ENCODE measurements around the gene ADGRB3. TPM values are rescaled to one million over a fixed set of nuclear protein-coding genes. Genes with fewer than 3 reads are reported as not detected.
"Not testable (repeated sequence)": the region's sequence is repeated elsewhere in the genome, so short reads cannot be mapped to it uniquely, and the experiment has no call there.

The ADGRB3 gene
- polyA plus RNA-seq, 1 donor = 5.9 TPM

DNA sequence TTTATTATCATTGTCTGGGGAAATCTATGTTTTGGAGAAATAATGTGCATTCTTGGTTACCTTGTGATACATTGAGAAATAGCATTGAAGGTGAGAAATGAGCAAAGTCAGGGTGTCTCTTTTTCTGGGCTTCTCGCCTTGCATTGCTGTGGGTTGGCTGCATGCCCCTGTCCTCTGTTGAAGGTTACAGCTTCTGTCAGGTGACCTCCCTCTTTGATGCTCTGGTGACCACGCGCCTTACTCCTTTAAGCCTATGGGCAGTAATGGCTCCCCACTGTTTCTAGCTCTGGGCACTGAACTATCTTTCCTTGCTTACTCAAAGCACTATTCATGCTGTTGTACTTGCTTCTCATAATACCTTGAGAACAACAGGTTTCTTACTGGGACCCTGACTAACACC, 14.6 kb downstream of the ADGRB3 start:
- DNase-seq = no peak

DNA sequence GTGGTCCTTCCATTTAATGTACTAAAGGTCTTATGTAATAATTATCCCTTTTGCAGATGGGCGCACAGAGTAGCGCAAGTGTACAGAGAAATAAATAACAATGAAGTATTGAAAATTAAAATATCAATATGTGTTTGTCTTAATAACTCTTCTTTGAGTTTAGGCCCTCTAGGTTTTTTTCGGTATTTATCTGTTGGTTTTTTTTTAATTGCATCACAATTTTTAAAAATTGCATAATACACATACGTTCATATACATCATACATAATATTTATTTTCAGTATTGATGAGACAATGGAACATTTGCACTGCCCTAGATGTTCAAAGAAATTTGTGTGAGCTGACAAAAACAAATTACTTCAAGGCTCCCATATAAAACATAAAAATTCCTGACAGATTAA, 15.1 kb downstream of the ADGRB3 start:
- DNase-seq = no peak

DNA sequence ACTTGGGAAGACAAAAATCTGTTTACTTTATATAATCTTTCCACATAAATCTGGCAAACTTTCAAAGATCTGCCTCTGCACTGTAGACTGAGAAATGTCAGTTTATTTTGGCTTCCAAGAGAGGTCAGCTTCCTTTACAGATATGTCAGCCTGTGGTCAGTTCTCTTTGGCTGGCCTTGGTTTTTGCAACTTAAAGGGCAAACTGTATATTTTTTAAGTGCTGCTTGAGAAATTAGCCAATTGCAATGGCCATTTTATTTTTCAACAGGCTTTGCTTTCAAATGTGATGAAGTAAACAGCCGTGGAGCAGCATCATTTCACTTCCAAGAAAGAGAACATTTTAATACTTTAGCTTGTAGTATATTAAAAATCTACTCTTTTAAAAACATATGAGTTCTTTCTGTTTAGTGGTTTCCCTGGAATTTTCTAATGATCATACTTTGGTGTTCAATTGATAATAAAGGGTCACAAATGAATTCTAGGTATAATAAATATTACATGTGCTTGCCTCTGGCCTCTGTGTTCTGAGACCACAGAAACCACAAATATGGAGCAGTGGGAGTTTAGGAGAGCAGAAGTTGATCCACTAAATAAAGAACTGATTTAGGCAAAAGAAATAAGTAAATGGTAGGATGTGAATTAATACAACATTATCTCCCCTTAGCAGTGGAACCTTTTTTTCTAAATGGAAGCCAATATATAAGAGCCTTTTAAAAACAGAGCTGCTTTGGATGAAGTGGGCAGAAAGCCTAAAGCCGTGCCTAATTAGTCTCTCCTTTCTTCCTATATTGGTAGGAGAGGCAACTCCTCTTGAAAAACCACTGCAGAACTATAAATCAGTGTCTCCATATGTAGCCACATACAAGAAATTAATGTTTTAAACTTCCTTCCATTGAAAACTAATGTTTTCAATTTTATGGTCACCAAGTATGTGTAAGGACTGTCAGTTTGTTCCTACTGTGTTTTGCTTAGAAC, 16.2 kb downstream of the ADGRB3 start:
- DNase-seq = no peak

DNA sequence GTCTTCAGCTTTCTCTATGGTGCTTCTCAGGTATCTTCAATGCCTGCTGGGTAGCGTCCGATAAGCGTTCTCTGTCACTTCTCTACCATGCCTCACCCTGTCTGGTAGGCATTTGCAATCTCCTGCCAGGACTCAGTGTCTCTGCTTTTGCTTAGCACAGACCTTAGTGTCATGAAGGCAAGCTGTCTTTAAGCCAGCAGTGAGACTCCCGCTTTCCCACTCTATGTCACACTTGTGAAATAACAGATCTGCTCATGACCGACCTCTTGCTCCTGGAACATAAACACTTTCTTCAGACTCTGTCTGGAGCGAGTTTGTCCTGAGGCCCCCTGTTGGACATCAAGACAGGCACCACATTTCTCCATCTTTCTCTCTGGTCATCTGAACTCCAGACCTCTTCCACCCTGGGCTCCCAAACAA, 17.0 kb downstream of the ADGRB3 start:
- DNase-seq = no peak

DNA sequence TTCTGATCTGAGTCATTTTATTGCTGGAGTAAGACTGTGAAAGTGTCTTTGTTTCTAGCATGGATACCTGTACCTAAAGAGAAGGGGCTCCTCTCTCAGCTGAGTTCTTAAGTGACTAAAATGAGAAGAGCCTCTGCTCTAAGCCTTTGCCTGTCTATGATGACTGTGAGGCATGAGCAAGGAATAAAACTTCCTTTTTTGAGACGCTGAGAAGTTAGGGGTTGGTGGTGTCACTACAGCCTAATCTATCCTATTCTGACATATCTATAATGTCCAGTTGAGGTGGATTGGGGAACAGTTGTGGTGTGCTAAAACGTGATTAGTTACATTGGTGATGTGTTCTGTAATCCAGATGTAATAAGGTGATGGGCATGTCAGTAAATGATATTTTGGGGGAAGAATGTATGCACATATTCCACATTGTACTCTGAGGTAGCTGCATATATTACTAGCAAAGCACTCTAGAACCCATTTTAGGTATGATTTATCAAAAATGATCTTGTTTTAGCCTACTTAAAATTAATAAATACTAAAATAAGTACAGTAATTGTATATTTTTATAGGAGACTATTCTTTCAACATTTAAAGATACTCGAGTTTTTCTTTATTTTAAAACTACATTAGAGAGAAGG, 18.1 kb downstream of the ADGRB3 start:
- no peak for DNase-seq

DNA sequence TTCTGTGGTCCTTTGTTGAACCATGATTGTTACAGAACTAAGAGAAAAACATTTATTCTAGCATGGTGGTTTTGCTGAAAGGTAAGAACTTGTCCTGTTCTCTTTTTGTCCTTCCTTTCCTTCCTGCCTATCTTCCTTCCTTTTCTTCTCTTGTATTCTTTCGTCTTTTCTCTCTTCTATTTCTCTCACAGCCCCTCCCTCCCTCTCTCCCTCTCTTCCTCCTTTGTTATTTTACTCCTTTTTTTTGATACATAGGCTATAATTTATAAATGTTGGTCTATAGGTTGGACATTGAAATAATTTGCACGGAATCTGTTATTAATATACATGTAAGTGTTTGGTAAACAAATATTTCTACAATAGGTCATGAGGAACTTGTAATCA, 18.6 kb downstream of the ADGRB3 start:
- DNase-seq = no peak

DNA sequence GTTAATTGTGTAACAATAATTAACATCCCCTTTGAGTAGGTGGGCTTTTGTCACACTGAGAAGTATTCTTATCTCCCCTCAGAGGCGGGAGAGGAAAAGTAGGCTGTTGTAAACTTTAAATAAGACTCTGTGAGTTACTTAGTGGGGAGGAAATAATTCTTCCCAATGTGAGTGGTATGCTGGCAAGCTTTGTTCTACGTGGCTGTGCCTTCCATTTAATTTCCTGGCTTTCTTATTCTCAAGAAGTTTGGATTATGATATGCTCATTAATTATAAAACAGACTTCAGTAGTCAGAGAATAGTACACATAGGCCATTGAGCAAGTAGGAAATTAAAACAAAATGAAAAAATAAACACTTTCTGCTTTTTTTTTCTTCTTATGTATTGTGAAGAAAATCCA, 19.1 kb downstream of the ADGRB3 start:
- DNase-seq = no peak

DNA sequence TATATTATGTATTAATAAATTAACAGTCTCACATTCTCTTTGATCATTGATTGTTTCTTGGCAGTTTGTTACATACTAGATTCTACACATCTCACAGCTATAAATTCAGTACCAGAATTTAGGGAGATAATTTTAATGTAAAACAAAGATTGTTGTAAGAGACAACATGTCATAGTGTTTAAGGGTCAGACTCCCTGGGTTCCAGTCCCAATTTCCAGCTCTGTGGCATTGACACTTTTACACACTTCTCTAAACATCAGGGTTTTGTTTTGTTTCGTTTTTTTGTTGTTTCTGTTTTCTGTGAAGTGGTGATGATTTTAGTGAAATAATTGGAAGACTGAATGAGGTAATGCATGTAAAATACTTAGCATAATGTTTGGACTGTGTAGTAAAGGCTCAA, 19.9 kb downstream of the ADGRB3 start:
- DNase-seq = no peak

DNA sequence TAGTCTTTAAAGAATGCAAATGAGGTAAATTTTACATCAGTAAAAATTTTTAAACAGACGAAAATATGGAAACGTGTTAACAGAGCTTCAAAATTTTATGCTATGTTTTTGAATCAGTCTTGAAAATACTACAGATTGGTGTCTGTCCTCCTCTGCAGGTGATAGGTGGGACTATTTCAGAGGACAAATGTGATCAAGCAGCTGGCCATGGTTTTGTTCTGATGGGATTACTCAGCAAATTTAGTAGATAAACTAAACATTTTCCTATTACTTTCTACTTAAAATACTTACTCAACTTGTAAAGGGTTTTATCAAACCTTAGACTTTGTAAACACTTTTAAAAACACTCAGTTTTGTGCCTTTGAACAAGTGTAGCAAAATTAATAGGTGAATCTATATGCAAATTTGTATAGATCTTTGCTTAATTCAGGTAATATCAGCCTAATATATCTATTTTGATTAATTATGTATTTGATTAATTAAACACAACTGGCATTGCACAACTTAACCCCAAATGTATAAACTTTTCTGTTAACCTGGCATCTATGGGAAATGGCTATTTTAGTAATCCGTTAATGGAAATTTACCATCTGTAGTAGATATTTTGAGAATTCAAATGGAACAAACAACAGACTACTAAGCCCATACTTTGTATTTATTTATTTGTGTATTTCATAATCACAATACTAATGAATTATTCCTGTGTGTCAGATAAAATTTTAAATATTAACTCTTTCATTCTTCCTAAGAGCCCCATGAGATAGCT, 22.5 kb downstream of the ADGRB3 start:
- DNase-seq = no peak

DNA sequence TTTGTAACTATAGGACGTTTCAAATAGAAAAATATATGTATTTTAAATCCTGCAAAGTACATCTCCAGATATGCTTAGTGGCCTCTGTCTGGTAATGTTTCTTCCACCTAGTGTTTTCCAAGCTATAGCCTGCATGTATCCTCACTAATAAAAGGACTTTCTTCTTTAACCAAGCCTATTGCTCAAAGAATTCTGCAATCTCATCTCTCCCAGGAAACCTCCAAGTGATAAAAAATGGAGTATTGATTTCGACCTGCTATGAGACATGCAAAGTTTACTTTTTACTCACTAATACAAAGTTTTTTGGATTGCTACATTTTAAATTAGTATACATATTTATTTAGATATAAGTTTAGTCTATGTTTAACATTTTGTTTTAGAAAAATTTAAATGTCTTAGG, 23.3 kb downstream of the ADGRB3 start:
- no peak for DNase-seq

DNA sequence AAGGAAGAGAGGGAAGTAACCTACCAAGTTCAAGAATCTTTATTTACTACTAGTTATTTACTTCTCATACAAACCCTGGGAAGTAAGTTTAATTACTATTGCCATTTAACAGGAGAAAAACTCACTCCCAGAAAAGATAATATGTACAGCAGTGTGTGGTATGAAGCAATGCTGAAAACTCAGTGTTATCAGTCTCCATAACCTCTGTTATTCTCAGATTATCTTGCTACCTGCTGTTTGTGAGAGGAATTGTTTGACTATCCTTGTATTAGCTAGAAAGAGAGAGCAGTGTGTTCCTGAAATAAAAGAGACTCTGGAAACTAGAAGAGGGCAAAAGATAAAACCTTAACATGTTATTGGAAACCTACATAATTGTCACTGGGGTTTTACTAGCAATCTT, 38.2 kb downstream of the ADGRB3 start:
- no peak for DNase-seq

DNA sequence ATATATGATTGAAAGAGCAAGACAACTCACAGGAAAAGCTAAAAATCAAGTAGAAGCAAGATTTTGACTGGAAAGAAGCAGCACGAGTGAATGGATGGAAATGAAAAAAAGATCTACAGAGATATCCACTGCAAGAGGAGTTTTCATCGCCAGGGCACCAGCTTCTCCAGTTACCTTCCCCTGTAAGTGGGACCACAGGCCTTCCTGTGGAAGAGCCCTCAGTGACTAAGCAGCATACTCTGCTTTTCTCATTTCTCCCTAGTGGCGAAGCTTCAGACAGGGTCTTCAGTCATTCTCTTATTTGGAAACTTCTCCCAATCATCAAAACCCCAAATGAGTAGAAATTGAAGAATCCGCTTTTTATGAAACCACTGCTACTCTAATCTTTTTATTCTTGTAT, 40.5 kb downstream of the ADGRB3 start:
- no peak for DNase-seq

DNA sequence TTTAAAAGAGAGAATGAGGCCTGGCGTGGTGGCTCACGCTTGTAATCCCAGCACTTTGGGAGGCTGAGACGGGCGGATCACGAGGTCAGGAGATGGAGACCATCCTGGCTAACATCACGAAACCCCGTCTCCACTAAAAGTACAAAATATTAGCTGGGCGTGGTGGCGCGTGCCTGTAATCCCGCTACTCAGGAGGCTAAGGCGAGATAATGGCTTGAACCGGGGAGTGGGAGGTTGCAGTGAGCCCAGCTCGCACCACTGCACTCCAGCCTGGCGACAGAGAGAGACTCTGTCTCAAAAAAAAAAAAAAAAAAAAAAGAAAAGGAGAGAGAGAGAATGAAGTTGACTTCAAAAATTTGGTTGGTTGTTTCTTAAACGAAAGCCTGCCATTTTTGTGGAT, 41.0 kb downstream of the ADGRB3 start:
- not testable (repeated sequence) for DNase-seq

DNA sequence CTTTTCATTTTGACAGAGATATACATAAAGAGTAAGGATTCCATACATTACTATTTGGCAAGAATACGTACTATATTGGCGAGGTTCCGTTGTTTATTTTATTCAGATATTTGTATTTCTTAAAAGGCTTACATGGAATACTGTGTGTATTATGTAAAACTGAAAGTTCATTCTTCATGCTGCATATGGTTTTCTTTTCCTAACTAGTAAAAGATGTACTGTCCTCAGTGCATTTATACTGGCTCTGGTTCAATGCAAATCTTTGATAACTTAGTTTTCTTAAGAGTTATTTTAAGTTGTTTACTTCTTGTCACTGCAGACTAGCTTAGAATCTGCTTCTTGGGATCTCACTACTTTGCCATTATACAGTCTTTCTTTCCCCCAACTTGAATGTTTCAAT, 42.0 kb downstream of the ADGRB3 start:
- DNase-seq = no peak

DNA sequence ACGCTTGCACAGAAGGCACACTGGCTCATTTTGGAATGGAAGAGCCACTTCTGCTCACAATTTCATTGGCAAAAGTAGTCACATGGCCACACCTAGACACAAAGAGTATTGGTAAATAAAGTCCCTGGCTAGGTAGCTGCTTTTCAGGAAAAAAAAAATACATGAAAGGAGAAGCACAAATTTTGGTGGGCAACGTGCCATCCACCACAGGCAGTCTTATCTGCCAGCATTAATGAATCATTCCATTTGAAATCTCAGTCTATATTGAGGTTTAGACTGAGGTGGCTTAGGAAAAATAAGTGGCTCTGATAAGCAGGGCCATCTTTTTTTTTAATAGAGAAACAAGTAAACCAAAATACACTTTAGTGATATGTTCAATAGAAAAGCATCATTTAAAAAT, 44.3 kb downstream of the ADGRB3 start:
- no peak for DNase-seq

DNA sequence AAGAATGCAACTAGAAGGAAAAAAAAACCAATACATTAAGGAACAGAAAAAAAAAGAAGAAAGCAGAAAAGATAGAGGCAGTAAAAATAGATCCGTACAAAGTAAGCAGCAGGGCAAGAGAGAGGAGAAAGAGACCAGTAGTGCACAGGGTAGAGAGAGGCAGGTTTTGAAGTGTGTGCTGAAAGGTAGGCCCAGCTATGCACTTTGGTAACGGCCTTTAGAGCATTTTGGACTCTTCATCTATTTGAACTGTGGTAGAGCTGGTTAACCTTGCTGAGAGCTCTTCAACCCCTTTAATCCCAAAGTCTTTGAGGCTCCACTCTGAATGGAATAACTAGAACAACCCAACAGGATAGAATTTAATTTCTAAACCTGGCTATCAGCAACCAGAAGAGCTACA, 45.2 kb downstream of the ADGRB3 start:
- DNase-seq = no peak

DNA sequence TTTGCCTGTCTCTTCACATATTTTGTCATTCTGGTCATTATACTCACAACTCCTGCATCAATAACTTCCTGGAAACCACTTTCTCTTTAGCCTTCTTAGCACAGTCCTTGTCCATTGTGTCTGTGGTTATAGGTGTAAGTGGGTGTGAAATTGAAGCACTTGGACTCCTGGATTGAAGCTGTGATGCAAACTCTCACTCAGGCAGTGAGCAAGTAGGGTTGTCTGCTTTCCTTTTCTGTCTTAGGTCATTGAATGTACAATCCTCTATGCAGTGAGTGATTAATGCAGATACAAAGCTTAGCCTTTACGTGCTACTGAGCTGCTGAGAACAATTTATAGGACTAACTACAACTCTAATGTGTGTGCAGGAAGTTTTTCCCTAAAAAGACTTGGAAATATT, 54.8 kb downstream of the ADGRB3 start:
- no peak for DNase-seq

DNA sequence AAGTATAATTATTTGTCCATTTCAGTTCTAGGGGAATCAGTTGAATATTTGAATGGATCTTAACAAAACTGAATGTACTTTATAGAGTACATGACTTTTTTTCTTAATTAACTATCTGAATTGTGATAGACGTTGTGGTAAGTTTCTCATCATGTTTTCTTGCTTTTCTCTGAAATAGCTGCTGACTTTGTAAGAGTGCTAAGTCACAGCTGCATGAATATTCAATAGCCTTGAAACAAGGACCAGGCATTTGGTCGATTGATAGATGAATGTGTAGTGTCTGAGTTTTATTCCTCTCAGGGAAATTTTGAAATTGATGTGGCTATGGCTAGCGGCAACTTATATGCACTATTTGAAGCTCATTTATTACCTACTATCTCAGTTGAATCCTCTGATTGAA, 56.0 kb downstream of the ADGRB3 start:
- DNase-seq = no peak

DNA sequence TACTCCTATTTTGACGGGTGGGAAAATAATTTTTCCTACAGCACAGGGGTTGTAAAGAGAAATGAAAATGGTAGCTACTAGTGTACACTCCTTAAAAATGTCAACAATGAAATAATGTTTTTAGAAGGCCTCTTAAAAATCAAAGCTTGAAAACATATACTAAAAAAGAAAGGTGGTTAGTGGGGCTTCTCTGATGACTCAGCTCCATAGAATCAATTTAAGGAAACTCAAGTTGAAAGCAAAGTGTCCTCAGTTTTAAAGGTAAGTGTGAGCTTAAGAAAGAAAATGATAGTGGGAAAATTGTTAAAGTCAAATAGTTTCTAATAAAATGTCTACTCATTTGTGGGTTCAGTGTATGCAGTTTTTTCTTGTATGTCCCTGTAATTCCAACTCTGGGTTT, 58.2 kb downstream of the ADGRB3 start:
- DNase-seq = no peak

DNA sequence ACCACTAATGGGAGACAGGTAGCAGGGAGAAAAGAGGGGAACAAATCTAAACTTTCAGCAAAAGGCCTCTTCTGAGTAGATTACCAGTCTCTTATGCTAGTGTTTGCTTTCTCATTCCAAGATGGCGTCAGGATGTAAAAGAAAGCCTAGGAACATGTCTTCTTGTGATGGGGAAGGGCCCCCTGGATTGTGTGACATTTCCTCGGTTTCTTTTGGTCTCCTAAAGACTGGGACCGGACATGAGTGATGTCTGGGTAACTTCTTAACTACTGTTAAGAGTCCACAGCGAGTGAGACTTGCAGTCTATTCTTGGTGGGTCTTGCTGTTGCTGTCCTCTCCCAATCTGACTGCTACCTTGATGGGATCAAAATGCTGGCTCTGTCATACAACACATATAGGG, 60.3 kb downstream of the ADGRB3 start:
- no peak for DNase-seq

DNA sequence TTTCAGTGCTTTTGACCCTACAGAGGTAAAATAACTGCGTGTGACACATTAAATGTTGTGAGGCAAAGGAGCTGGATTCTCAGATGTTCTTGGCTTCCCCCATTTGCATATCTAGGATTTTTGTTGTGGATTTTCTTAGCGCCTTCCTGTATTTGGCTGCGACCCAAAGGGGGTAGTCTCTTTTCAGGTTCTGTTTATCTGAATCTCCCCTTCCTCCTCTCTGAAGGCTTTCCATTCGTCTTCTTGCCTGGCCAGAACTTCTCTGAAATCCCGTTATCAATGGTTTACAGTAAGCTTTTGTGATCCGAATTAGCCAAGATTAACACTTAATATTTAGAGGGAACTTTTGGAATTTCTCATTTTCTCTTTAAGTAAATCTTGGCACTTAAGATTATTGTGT, 60.8 kb downstream of the ADGRB3 start:
- DNase-seq = no peak

DNA sequence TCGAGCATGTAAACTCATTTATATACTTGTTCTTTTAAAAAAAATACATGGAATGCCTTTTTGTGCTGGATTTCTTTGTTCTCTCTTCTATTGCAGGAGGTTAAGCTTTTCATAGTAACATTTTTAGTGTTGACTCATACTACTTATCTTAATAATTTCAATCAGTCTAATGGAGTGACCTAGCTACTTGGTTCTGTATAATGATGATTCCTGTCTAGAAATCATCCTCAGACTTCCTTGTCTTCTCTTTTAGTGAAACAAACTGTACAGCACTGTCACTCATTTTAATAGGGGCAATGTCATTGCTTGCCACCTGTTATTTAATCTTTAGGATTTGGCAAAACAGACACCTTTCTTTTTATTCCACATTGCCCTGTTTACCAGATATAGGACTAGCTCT, 62.3 kb downstream of the ADGRB3 start:
- no peak for DNase-seq

DNA sequence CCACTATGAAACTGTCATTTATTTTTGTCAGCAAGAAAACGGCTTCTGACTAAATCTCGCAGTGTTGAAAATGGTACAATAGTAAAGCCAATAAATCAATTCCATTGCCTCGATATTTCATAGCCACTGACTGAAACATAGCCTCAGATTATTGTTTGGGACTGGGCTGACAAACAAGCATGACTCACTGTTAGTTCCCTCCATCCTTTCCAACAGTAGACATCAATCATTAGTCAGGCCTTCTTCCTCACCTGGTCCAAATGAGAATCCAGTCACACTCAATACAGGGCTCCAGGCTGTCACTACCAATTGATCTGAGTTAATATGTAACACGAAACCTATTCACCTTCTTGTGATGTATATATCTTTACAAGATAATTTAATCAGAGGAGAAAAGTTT, 66.1 kb downstream of the ADGRB3 start:
- no peak for DNase-seq
